ENCODE measurements around the gene C5. TPM values are rescaled to one million over a fixed set of nuclear protein-coding genes. Genes with fewer than 3 reads are reported as not detected.
A peak's percentile ranks its signal among the peaks of the same experiment; 100 is the strongest.

C5 gene
- total and polyA plus RNA-seq, 2 experiments from 2014 or later: 13.8 to 55.4 TPM

DNA sequence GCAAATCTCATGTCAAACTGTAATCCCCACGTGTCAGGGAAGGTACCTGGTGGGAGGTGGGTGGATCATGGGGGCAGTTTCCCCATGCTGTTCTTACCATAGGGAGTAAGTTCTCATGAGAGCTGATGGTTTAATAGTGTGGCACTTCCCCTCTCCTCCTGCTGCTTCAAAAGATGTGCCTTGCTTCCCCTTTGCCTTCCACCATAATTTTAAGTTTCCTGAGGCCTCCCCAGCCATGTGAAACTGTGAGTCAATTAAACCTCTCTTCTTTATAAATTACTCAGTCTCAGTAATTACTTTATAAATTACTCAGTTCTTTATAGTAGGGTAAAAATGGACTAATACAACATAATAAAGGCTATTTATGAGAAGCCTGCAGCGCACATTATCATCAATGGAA lies 17.6 kb upstream of the C5 start:
- TF ChIP-seq, protein P1, sequence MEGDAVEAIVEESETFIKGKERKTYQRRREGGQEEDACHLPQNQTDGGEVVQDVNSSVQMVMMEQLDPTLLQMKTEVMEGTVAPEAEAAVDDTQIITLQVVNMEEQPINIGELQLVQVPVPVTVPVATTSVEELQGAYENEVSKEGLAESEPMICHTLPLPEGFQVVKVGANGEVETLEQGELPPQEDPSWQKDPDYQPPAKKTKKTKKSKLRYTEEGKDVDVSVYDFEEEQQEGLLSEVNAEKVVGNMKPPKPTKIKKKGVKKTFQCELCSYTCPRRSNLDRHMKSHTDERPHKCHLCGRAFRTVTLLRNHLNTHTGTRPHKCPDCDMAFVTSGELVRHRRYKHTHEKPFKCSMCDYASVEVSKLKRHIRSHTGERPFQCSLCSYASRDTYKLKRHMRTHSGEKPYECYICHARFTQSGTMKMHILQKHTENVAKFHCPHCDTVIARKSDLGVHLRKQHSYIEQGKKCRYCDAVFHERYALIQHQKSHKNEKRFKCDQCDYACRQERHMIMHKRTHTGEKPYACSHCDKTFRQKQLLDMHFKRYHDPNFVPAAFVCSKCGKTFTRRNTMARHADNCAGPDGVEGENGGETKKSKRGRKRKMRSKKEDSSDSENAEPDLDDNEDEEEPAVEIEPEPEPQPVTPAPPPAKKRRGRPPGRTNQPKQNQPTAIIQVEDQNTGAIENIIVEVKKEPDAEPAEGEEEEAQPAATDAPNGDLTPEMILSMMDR (IDR thresholded peaks at IDR 0.05; ENCODE audit: poor library complexity): no peak
- no peak for TF ChIP-seq EZH2 (IDR thresholded peaks at IDR 0.05; ENCODE audit: borderline replicate concordance)
- no peak for TF ChIP-seq EZH2phosphoT487 (IDR thresholded peaks at IDR 0.05; ENCODE audit: low read depth, severe bottlenecking, unreplicated experiment)
- Histone ChIP-seq H3K27ac (no peak overlapping the region), H3K27me3 (no peaks in the 10 kb centered on the region), H2AFZ (no peak overlapping the region), H3K9me3 (ENCODE audit: low read depth) (no peaks in the 10 kb centered on the region), H4K20me1 (ENCODE audit: insufficient read depth, poor library complexity, severe bottlenecking) (no peaks in the 10 kb centered on the region), H3K4me1 (ENCODE audit: insufficient read depth) (no peaks in the 10 kb centered on the region), H3K9me2 (replicated peaks; ENCODE audit: insufficient read depth) (no peaks in the 10 kb centered on the region), H3K79me2 (no peaks in the 10 kb centered on the region), H3K36me3 (replicated peaks; ENCODE audit: insufficient read depth, low read depth) (no peaks in the 10 kb centered on the region), H3K4me2 (no peak overlapping the region), H3K4me3 (no peak overlapping the region)
- WGBS (ENCODE audit: low lambda C conversion rate, missing lambda C conversion rate): 61% methylated on average over 2 of the region's 2 CpGs
- no peak for DNase-seq (ENCODE audit: low spot score)

DNA sequence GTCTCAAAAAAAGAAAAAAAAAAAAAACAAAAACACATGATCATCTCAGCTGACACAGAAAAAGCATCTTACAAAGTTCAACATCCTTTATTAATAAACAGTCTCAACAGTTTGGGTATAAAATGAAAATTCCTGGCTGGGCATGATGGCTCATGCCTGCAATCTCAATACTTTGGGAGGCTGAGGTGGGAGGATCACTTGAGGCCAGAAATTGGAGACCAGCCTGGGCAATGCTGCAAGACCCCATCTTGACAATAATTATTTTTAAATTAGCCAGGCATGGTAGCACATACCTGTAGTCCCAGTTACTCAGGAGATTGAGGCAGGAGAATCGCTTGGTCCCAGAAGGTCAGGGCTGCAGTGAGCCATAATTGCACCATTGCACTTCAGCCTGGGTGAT lies 16.8 kb upstream of the C5 start:
- DNase-seq (ENCODE audit: low spot score): no peak
- H3K27me3 ChIP-seq: no peaks in the 10 kb centered on the region
- H3K9me3 ChIP-seq (ENCODE audit: low read depth): no peaks in the 10 kb centered on the region
- H3K4me2 ChIP-seq: no peak overlapping the region
- no peaks in the 10 kb centered on the region for H3K9me2 ChIP-seq (replicated peaks; ENCODE audit: insufficient read depth)
- H3K27ac ChIP-seq: no peak overlapping the region
- no peak overlapping the region for H2AFZ ChIP-seq
- H3K36me3 ChIP-seq (replicated peaks; ENCODE audit: insufficient read depth, low read depth): no peaks in the 10 kb centered on the region
- no peak overlapping the region for H3K4me3 ChIP-seq
- 100% methylated on average over 1 of the region's 1 CpG for WGBS (ENCODE audit: low lambda C conversion rate, missing lambda C conversion rate)
- H3K79me2 ChIP-seq: no peaks in the 10 kb centered on the region
- no peaks in the 10 kb centered on the region for H4K20me1 ChIP-seq (ENCODE audit: insufficient read depth, poor library complexity, severe bottlenecking)
- H3K4me1 ChIP-seq (ENCODE audit: insufficient read depth): no peaks in the 10 kb centered on the region
- no peak for TF ChIP-seq EZH2 (IDR thresholded peaks at IDR 0.05; ENCODE audit: borderline replicate concordance)

DNA sequence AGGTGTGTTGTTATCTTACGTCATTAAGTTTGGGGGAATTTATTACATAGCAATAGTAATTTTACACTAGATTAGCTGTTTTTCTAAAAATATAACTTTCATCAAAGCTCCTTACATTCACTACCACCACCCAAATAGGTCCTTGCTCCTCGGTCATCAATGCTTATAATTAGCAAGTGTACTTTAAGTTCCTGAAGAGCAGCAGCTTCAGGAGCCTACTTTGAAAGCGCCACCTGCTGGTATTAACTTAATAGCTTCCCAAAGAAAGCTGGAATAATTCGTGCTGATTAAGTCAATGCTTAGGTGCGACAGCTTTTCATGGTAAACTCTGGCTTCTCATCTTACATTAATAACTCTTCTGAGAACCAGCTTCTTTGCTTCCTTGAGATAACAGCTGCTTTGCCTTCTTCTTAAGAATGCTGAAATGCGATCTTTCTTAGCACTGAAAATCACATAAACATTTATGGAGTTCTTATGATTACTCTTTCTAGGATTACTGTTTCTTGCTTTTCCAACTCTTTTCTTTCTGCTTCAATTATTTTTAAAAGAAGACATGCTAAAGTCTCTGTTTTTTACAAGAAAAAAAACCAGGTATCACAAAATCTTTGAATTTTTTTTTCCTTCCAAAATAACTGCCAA lies 10.0 kb upstream of the C5 start:
- Histone ChIP-seq H3K36me3 (replicated peaks; ENCODE audit: insufficient read depth, low read depth) (no peaks in the 10 kb centered on the region), H2AFZ (no peak overlapping the region), H3K9me2 (replicated peaks; ENCODE audit: insufficient read depth) (no peaks in the 10 kb centered on the region), H3K9me3 (ENCODE audit: low read depth) (no peaks in the 10 kb centered on the region), H3K4me3 (no peak overlapping the region), H4K20me1 (ENCODE audit: insufficient read depth, poor library complexity, severe bottlenecking) (no peaks in the 10 kb centered on the region), H3K79me2 (no peaks in the 10 kb centered on the region), H3K4me1 (ENCODE audit: insufficient read depth) (no peaks in the 10 kb centered on the region), H3K4me2 (no peak overlapping the region), H3K27me3 (no peaks in the 10 kb centered on the region), H3K27ac (no peak overlapping the region)
- DNase-seq (ENCODE audit: low spot score): peak; percentile 87
- no peak for TF ChIP-seq EZH2phosphoT487 (IDR thresholded peaks at IDR 0.05; ENCODE audit: low read depth, severe bottlenecking, unreplicated experiment)
- TF ChIP-seq, protein P1 (IDR thresholded peaks at IDR 0.05; ENCODE audit: poor library complexity): peak; percentile 87
- 21% methylated on average over 6 of the region's 6 CpGs for WGBS (ENCODE audit: low lambda C conversion rate, missing lambda C conversion rate)

DNA sequence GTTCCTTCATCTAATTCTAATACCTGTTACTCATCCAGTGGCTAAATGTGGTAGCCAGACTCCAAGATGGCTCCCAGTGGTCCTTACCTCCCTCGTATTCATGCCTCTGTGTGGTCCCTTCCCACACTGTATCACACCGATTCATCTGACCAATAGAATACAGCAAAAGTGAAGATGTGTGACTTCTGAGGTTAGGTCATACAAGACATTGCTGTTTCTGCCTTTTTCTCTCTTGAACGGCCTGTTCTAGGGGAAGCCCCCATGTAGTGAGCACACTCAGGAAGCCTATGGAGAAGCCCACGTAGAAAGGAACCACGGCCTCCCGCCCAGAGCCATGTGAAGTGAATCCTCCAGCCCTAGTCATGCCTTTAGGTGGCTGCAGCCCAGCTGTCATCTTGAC lies 9.4 kb upstream of the C5 start:
- no peaks in the 10 kb centered on the region for H4K20me1 ChIP-seq (ENCODE audit: insufficient read depth, poor library complexity, severe bottlenecking)
- H3K9me2 ChIP-seq (replicated peaks; ENCODE audit: insufficient read depth): no peaks in the 10 kb centered on the region
- no peak overlapping the region for H3K27ac ChIP-seq
- no peak overlapping the region for H2AFZ ChIP-seq
- no peaks in the 10 kb centered on the region for H3K79me2 ChIP-seq
- 89% methylated on average over 6 of the region's 6 CpGs for WGBS (ENCODE audit: low lambda C conversion rate, missing lambda C conversion rate)
- no peaks in the 10 kb centered on the region for H3K4me1 ChIP-seq (ENCODE audit: insufficient read depth)
- H3K9me3 ChIP-seq (ENCODE audit: low read depth): no peaks in the 10 kb centered on the region
- H3K4me3 ChIP-seq: no peak overlapping the region
- no peaks in the 10 kb centered on the region for H3K27me3 ChIP-seq
- TF ChIP-seq EZH2 (IDR thresholded peaks at IDR 0.05; ENCODE audit: borderline replicate concordance) (no peak), EZH2phosphoT487 (IDR thresholded peaks at IDR 0.05; ENCODE audit: low read depth, severe bottlenecking, unreplicated experiment) (no peak)
- TF ChIP-seq, protein P1 (IDR thresholded peaks at IDR 0.05; ENCODE audit: poor library complexity): no peak
- no peak overlapping the region for H3K4me2 ChIP-seq
- no peak for DNase-seq (ENCODE audit: low spot score)
- no peaks in the 10 kb centered on the region for H3K36me3 ChIP-seq (replicated peaks; ENCODE audit: insufficient read depth, low read depth)

Data from hepatocyte (in vitro differentiated cells).